GM12875 (cell line): ENCODE data around the gene BATF3.
"Not testable (repeated sequence)": the region's sequence is repeated elsewhere in the genome, so short reads cannot be mapped to it uniquely, and the experiment has no call there.

Experiments
- H3K4me3 ChIP-seq: one replicate; pipeline ENCODE4 v1.5.1; 2011; ENCODE audit warnings: low read depth, low read length, control low read depth
- TF ChIP-seq, protein P1 (sequence below): IDR thresholded peaks from 2 replicates; pipeline ENCODE4 v1.5.1; 2011; ENCODE audit warnings: low read depth, mild to moderate bottlenecking, control low read depth, inconsistent platforms, low read length, moderate library complexity, borderline replicate concordance; ENCODE audit not compliant: insufficient read depth

BATF3 gene

DNA sequence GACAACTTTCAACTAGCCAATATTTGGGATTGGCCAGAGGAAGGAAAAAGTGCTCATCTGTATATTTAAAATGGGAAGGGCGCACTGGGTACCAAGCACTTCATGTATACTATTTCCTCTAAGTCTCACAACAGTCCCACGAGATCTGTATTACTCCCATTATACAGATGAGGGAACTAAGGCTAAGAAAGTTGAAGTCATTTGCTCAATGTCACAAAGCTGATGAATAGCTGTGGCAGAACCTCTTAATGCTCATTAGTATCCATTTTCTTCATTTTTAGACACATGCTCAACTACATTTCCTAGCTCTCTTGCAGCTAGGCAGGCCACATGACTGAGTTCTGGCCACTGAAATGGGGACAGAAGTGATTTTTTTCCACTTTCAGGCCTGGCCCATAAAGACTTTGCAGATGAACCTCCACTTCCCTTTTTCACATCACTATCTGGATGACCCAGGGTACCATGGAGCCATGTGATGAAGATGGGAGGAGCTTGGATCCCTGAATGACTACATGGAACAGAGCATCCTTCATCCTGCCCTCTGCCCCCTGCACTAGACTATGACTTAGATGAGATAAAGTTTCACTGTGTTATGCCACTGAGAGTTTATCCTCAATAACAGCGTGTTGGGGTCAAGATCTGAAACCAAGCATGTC lies 59.3 kb downstream of the BATF3 start:
- no peak overlapping the region for H3K4me3 ChIP-seq
- TF ChIP-seq, protein P1, sequence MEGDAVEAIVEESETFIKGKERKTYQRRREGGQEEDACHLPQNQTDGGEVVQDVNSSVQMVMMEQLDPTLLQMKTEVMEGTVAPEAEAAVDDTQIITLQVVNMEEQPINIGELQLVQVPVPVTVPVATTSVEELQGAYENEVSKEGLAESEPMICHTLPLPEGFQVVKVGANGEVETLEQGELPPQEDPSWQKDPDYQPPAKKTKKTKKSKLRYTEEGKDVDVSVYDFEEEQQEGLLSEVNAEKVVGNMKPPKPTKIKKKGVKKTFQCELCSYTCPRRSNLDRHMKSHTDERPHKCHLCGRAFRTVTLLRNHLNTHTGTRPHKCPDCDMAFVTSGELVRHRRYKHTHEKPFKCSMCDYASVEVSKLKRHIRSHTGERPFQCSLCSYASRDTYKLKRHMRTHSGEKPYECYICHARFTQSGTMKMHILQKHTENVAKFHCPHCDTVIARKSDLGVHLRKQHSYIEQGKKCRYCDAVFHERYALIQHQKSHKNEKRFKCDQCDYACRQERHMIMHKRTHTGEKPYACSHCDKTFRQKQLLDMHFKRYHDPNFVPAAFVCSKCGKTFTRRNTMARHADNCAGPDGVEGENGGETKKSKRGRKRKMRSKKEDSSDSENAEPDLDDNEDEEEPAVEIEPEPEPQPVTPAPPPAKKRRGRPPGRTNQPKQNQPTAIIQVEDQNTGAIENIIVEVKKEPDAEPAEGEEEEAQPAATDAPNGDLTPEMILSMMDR: no peak

DNA sequence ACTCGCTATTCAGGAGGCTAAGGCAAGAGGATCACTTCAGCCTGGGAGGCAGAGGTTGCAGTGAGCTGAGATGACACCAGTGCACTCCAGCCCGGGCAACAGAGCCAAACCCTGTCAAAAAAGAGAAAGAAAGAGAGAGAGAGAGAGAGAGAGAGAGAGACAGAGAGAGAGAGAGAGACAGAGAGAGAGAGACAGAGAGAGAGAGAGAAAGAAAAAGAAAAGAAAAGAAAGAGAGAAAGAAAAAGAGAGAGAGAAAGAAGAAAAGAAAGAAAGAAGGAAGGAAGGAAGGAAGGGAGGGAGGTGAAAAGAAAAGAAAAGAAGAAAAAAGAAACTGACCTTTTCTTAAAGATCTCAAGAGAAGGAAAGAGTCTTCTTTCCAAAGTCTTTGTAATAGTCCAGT lies 60.1 kb downstream of the BATF3 start:
- H3K4me3 ChIP-seq: not testable (repeated sequence)

DNA sequence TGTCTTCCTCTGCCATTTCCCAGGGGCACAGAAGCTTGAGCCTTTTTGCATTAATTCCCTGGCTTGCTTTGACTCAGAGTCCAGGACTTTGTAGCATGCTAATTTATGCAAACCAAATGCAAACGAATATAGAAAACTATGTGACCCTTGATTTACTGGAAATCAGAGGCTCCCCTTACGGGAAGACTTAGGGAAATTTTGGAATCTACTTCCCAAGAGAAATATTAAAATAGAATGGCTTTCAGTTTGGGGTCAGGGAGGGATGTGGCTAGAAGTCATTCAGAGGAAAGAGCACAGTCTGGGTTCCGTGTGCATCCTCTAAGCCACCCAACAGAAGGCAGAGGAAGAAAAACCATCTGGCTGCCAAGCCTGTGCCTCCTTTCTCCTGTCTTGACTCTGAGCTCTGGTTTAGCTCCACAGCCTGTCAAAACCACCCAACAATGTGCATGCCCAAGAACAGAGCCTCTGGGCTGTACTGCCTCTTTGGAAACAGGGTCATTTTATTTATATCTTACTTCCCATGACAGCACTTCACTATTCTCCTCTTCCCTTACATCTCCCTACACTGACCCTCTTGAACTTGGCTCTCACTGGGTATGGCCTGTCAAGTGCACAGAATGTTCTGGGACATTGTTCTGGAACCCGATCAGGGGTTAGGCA lies 61.0 kb downstream of the BATF3 start:
- TF ChIP-seq, protein P1: no peak
- H3K4me3 ChIP-seq: no peak overlapping the region

DNA sequence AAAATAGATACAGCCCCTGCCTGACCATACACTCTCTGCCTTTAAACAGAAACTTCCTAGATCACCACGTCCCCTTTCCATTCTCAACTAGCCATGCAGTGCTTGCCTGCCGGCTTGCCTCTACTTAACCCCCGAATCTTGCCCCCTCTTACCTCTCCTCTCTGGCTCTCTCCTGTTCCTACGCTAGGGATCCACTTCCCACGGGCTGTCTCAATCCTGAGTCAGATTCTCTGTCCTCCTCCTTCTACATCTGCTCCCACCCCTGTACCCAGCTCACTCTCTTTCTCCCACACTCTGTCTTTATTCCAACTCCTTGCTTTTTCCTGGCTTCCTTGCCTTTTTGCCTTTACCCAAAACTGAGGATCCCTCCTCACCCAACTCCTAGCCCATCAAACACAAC lies 61.7 kb downstream of the BATF3 start:
- TF ChIP-seq, protein P1: no peak
- no peak overlapping the region for H3K4me3 ChIP-seq
